ENCODE measurements around the gene ATP8B4.

DNA sequence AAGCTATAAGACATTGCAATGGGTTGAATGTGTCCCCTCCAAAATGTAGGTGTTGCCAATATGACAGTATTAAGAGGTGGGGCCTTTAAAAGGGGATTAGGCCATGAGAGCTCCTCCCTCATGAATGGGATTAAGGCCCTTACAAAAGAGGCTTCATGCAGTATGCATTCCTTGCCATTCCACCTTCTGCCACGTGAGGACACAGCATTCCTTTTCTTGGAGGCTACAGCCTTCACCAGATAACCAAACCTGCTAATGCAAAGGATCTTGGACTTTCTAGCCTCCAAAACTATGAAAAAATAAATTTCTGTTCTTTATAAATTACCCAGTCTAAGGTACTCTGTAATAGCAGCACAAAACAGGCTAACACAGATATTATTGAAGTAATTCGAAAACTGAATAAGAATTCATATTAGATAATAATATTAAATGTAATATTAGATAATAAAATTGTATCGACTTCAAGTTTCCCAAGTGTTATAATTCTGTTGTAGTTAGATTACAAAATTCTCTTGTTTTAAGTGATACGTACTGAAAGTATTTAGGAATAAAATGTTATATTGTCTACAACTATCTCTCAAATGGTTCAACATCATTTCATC lies 29.4 kb upstream of the ATP8B4 start:
- no peak for TF ChIP-seq EZH2 (IDR thresholded peaks at IDR 0.05; ENCODE audit: low read depth)
- TF ChIP-seq, protein P1, sequence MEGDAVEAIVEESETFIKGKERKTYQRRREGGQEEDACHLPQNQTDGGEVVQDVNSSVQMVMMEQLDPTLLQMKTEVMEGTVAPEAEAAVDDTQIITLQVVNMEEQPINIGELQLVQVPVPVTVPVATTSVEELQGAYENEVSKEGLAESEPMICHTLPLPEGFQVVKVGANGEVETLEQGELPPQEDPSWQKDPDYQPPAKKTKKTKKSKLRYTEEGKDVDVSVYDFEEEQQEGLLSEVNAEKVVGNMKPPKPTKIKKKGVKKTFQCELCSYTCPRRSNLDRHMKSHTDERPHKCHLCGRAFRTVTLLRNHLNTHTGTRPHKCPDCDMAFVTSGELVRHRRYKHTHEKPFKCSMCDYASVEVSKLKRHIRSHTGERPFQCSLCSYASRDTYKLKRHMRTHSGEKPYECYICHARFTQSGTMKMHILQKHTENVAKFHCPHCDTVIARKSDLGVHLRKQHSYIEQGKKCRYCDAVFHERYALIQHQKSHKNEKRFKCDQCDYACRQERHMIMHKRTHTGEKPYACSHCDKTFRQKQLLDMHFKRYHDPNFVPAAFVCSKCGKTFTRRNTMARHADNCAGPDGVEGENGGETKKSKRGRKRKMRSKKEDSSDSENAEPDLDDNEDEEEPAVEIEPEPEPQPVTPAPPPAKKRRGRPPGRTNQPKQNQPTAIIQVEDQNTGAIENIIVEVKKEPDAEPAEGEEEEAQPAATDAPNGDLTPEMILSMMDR (conservative IDR thresholded peaks at IDR 0.05): peak; percentile 47; the same call in 1 of the 2 replicates
